ENCODE data around the gene COL18A1.

GRCh38 chr21:45433301-45433700 is 28.3 kb downstream of the COL18A1 start:
- TF ChIP-seq, protein P1, sequence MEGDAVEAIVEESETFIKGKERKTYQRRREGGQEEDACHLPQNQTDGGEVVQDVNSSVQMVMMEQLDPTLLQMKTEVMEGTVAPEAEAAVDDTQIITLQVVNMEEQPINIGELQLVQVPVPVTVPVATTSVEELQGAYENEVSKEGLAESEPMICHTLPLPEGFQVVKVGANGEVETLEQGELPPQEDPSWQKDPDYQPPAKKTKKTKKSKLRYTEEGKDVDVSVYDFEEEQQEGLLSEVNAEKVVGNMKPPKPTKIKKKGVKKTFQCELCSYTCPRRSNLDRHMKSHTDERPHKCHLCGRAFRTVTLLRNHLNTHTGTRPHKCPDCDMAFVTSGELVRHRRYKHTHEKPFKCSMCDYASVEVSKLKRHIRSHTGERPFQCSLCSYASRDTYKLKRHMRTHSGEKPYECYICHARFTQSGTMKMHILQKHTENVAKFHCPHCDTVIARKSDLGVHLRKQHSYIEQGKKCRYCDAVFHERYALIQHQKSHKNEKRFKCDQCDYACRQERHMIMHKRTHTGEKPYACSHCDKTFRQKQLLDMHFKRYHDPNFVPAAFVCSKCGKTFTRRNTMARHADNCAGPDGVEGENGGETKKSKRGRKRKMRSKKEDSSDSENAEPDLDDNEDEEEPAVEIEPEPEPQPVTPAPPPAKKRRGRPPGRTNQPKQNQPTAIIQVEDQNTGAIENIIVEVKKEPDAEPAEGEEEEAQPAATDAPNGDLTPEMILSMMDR (IDR thresholded peaks at IDR 0.05; ENCODE audit: poor library complexity) = no peak
- TF ChIP-seq EZH2 (IDR thresholded peaks at IDR 0.05; ENCODE audit: borderline replicate concordance) = no peak

Data from hepatocyte (in vitro differentiated cells).